ENCODE results near the gene PHOX2B. TPM values are rescaled to one million over a fixed set of nuclear protein-coding genes. Genes with fewer than 3 reads are reported as not detected.

Gene PHOX2B
- polyA plus RNA-seq, 1 of the 3 experiments (the other 2 are of a cell fraction) = 0.95 TPM

- CTCF ChIA-PET = interaction anchor here (1.4 to 2.0 kb wide), 2 partner anchors 11 to 15 kb away, joined by 3 to 8 read pairs; partner anchors contain the start of gene PHOX2B
- Histone ChIP-seq H3K9me3 (no peaks in the 10 kb centered on the region), H3K27ac (ENCODE audit: low read depth in 2 of 2, low read length in 1 of 2) (no peak overlapping the region), H3K27me3 (ENCODE audit: insufficient read depth) (no peaks in the 10 kb centered on the region; the same call in 1 of the 2 replicates), H2AFZ (ENCODE audit: low read depth) (no peak overlapping the region), H3K9me2 (no peaks in the 10 kb centered on the region), H3K9ac (no peak overlapping the region), H3K36me3 (replicated peaks in 1 of 2; ENCODE audit: control insufficient read depth in 1 of 2, insufficient read depth in 2 of 2, low read length in 1 of 2) (no peaks in the 10 kb centered on the region), H3K4me3 (ENCODE audit: low read depth in 2 of 2, low read length in 1 of 2) (no peak overlapping the region), H3F3A (replicated peaks; ENCODE audit: insufficient read depth) (no peaks in the 10 kb centered on the region), H3K4me1 (ENCODE audit: control insufficient read depth in 1 of 2, insufficient read depth in 2 of 2, low read depth in 1 of 2, low read length in 1 of 2) (no peaks in the 10 kb centered on the region), H3K79me2 (ENCODE audit: insufficient read depth) (no peaks in the 10 kb centered on the region), H4K20me1 (ENCODE audit: insufficient read depth) (no peaks in the 10 kb centered on the region), H3K4me2 (no peak overlapping the region)
- 17% methylated on average over 2 of the region's 2 CpGs for WGBS (ENCODE audit: low lambda C conversion rate)
- POLR2A ChIA-PET = interaction anchor here (1.1 kb wide), 1 partner anchor 15 kb away, joined by 3 read pairs; the partner anchor contains the start of gene PHOX2B
- DNase-seq = no peak
- no peak for TF ChIP-seq YY1 (IDR thresholded peaks at IDR 0.05; ENCODE audit: low read depth)
- TF ChIP-seq SMC3 (IDR thresholded peaks at IDR 0.05; ENCODE audit: low read depth, low read length) = no peak
- no peak for TF ChIP-seq RXRA (IDR thresholded peaks at IDR 0.05; ENCODE audit: borderline replicate concordance, low read depth)
- no peak for TF ChIP-seq RFX5 (IDR thresholded peaks at IDR 0.05; ENCODE audit: low read length)
- TF ChIP-seq, protein P1, sequence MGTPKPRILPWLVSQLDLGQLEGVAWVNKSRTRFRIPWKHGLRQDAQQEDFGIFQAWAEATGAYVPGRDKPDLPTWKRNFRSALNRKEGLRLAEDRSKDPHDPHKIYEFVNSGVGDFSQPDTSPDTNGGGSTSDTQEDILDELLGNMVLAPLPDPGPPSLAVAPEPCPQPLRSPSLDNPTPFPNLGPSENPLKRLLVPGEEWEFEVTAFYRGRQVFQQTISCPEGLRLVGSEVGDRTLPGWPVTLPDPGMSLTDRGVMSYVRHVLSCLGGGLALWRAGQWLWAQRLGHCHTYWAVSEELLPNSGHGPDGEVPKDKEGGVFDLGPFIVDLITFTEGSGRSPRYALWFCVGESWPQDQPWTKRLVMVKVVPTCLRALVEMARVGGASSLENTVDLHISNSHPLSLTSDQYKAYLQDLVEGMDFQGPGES (IDR thresholded peaks at IDR 0.05; ENCODE audit: low read depth, low read length) = no peak
- no peak for TF ChIP-seq FOXM1 (IDR thresholded peaks at IDR 0.05; ENCODE audit: low read depth)
- TF ChIP-seq GATA2 (CRISPR knock-in tag; IDR thresholded peaks at IDR 0.05) = no peak
- no peak for TF ChIP-seq NFIC (IDR thresholded peaks at IDR 0.05; ENCODE audit: borderline replicate concordance)
These were observed 15.2 kb upstream of the PHOX2B start for GRCh38 chr4:41763729-41764128.

- Histone ChIP-seq H3K27ac (ENCODE audit: low read depth in 2 of 2, low read length in 1 of 2) (no peak overlapping the region), H3K4me2 (no peak overlapping the region), H3K4me1 (ENCODE audit: control insufficient read depth in 1 of 2, insufficient read depth in 2 of 2, low read depth in 1 of 2, low read length in 1 of 2) (peaks cover 0 to 11% of the 10 kb centered on the region in 2 experiments; a peak in 2 of 4 replicates), H4K20me1 (ENCODE audit: insufficient read depth) (no peaks in the 10 kb centered on the region), H3K4me3 (ENCODE audit: low read depth in 2 of 2, low read length in 1 of 2) (no peak overlapping the region), H3K9ac (no peak overlapping the region), H3K9me3 (no peaks in the 10 kb centered on the region), H3K27me3 (ENCODE audit: insufficient read depth) (no peaks in the 10 kb centered on the region; the same call in 1 of the 2 replicates), H3F3A (replicated peaks; ENCODE audit: insufficient read depth) (no peaks in the 10 kb centered on the region), H3K9me2 (no peaks in the 10 kb centered on the region), H3K36me3 (replicated peaks in 1 of 2; ENCODE audit: control insufficient read depth in 1 of 2, insufficient read depth in 2 of 2, low read length in 1 of 2) (no peaks in the 10 kb centered on the region), H2AFZ (ENCODE audit: low read depth) (no peak overlapping the region), H3K79me2 (ENCODE audit: insufficient read depth) (no peaks in the 10 kb centered on the region)
- no peak for DNase-seq
- CTCF ChIA-PET = interaction anchor here (0.7 to 1.5 kb wide), 4 partner anchors 26 to 129 kb away, joined by 3 to 4 read pairs (median 3); no protein-coding TSS in a partner anchor
- TF ChIP-seq NRF1 (IDR thresholded peaks at IDR 0.05; ENCODE audit: low read depth, low read length) (no peak), RXRA (IDR thresholded peaks at IDR 0.05; ENCODE audit: borderline replicate concordance, low read depth) (no peak), GABPA (IDR thresholded peaks at IDR 0.05; ENCODE audit: low read depth) (no peak), FOXJ3 (CRISPR knock-in tag; IDR thresholded peaks at IDR 0.05) (no peak), ELF1 (IDR thresholded peaks at IDR 0.05) (no peak), MAX (IDR thresholded peaks at IDR 0.05; ENCODE audit: low read depth) (no peak), GATA2 (CRISPR knock-in tag; IDR thresholded peaks at IDR 0.05) (no peak), RFX5 (IDR thresholded peaks at IDR 0.05; ENCODE audit: low read length) (no peak), RCOR1 (IDR thresholded peaks at IDR 0.05; ENCODE audit: low read length) (no peak), FOXM1 (IDR thresholded peaks at IDR 0.05; ENCODE audit: low read depth) (no peak)
- TF ChIP-seq, protein P1 (IDR thresholded peaks at IDR 0.05; ENCODE audit: low read depth, low read length) = no peak
- POLR2A ChIA-PET = no interaction called here
These were observed 10.4 kb upstream of the PHOX2B start for GRCh38 chr4:41758884-41759283.

All from SK-N-SH (cell line).